EL (cell line): ENCODE measurements around the gene HOXB8.

ENCODE experiments used
- DNase-seq: peaks from one replicate; pipeline ENCODE4 v3.0.0-alpha.2; 2016

Gene HOXB8

GRCh38 chr17:48624544-48625494, 9.7 kb upstream of the HOXB8 start:
- DNase-seq = no peak

- DNase-seq = no peak
Observed at GRCh38 chr17:48624118-48624517, 9.0 kb upstream of the HOXB8 start.

DNA sequence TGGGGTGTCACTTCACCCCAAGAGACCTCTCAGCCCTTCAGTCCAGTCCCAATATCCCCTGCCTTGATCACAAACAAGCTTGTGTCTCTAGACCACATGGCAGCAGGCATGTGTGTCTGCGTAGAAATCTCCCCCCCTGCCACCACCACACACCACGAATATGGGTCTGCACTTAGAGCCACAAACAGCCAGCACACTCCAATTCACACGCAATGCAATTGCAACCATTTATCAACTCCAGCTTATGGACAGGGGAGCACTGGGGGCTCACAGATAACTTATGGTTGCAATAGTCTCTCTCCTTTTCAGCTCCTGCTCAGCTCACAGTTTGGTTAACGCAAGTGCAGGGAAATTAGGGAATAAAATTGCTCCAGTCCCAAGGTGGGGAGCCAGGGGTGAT, 8.5 kb upstream of the HOXB8 start:
- no peak for DNase-seq

DNA sequence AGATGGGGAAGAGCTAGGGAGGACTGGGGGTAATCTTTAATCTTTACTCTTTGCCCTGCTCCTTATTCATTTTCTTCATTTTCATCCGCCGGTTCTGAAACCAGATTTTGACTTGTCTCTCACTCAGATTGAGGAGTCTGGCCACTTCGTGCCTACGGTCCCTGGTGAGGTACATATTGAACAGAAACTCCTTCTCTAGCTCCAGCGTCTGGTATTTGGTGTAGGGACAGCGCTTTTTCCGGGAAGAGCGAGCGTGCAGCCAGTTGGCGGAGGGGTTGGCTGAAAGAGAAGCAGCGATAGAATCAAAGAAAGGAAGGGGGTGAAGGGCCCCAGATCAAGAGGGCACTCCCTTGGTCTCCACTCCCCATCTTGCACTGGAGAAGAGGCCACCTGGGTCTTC, 7.8 kb upstream of the HOXB8 start:
- no peak for DNase-seq

DNA sequence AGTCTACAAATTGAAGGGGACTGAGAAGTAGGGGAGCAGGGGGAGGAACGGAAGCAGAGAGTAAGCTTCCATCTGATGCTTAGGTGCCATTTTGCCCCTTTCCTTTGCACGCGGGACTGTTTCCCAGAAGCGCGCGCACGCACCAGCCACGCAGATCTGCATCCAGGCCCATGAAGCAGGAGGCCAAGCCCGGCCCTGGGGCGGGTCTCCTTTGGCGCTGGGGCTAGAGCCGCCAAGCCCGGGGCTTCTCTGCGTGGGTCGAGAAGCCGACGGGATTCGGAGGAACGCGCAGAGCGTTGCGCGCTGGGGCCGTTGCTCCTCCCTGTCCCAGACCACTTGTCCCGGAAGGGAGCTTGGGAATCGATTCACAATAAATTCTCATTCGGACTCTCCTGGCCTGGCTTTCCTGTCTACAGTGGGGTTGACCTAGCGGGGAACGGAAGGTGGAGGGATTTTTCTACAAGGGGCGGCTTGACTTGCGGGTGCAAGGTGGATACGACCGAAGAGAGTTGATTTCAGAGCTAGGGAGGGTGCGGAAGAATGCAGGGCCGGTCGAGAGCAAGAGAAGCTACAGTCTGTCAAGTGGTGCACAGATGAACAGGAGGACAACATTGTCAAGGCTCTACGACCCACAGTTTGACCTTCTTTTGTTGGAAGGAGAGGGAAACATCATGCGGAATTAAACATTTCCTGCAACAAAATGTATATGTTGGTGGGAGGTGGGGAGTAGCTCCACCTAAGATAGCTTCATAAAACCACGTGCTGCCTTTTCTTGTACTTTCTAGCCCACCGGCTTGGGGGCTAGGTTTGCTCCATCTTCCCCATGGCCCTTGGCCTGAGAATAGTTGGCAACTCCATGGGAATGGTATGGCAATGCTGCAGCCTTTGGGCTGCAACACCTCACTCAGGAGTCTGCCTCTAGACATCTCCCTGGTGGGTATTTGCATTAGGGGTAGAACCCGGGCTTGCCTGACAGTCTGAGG, 6.6 kb upstream of the HOXB8 start:
- no peak for DNase-seq

DNA sequence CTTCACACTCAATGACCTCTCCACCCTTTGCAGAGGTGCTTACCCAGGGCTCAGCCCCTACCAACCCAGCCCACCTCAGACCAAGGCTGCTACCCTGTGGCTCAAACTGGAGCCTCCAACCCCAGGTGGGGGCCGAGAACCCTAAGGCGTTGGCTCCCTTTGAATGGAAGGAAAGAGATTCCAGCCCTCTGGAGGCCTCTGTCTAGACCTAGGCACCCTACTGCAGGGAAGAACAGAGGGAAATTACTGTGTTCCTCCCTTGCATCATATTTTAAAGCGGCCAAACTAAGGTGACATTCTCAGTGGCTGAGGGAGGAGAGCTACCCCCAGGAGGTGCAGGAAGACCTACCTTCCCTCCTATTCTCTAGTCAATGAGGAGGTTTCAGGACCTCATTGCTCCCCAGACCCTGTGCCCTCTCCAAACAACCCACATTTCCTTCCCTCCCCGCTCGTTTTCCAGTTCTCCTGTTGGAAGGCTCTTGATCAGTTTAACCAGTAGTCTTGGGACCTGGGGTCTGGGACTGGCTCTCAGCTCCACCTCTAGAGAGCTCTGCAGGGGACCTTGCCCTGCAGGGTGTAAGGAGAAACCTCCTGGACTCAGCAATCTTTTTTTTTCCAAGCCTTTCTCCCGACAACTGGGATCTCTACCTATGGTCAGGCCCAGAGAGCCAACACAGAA, 5.5 kb upstream of the HOXB8 start:
- DNase-seq = no peak

DNA sequence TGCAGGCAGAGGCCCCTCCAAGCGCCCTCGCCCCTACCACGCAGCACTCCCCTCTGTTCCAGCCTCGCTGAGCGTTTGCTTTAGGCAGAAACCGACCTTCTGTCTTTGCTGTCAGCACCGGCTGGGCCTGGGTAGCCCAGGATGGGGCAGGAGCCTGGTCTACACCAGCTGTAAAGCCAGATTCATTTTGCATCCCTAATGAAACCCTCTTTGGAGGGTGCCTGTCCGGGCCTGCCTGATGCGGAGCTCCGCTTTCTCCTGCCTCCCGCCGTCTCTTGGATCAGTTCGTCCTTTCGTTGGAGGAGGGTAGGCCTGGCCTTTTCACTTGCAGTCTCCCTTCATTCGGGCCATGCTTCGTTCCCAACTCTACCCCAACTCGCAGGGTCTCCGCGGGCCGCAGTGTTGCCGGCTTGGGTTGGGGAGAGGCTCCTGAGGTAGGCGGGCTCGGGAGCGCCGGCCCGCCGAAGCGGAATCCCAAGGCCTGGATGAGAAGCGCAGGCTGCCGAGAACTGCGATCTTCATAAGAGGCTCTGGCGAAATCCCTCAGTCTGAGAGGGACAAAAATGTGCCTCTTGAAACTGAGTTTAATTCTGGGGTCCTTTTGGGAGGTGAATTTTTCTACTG, 4.8 kb upstream of the HOXB8 start:
- DNase-seq = no peak

DNA sequence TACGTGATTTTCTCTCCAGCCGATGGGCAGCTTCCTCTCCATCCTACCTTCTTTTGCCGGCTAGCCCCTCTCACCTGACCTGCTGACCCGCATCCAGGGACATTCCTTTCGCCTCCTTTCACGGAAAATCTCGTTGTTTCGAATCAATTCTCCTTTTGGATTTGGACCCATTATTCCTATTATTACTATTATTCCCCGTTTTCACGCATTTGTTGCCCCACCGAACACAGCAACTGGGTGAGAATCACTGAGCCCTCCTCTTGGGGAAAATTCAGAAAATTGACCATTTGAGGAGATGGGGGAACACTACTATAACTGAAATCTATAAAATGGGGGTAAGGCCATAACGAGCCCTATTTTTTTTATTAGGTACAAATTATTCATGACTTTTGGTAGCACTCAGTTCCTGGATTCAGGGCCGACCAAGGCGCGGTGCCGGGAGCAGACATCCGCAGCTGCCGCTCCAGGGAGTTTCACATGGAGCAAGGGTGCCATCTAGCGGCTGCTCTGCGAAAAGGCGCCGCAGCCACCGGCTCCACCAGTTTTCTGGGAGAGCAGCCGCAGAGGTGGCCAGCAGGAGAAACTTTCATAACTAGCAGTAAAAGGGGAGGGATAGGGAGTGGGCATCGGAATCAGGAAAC, 3.3 kb upstream of the HOXB8 start:
- peak; percentile 81 for DNase-seq

DNA sequence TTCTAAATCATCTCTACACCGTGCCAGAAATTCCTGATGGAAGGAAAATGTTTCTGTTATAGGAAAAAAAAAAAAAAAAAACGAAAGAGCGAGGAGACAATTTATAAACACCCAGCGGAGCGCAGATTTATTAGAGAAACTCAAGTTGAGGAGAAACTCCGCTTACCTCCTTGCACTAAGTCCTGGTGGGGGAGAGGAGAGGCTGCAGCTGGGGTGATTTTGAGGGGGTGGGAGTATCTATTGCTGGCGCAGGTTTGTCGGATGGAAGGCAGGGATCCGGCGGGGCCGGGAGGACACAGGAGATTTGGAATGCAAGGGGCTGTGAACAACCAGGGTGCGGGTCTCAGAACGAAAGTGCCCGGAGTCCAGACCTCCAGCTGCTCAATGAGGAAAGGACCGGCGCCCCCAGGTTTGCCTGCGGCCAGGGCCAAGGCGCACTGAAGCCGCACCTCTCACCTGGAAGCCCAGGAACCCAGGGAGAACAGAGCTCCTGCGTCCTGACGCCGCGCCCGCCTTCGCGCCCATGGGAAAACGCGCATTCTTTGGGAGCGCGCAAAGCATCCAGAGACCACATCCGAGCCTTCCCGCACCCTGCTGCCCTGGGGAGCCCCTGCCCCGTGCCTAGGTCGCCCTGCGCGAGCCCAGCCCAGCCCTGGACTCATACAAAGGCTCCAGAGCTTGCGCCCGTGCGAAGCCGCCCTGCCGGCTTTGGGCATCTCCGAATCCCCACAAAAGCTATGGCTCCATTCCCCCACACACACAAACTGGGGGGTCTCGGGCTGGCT, 2.6 kb upstream of the HOXB8 start:
- DNase-seq = no peak

- no peak for DNase-seq
Observed at GRCh38 chr17:48616717-48617470, 1.8 kb upstream of the HOXB8 start.

DNA sequence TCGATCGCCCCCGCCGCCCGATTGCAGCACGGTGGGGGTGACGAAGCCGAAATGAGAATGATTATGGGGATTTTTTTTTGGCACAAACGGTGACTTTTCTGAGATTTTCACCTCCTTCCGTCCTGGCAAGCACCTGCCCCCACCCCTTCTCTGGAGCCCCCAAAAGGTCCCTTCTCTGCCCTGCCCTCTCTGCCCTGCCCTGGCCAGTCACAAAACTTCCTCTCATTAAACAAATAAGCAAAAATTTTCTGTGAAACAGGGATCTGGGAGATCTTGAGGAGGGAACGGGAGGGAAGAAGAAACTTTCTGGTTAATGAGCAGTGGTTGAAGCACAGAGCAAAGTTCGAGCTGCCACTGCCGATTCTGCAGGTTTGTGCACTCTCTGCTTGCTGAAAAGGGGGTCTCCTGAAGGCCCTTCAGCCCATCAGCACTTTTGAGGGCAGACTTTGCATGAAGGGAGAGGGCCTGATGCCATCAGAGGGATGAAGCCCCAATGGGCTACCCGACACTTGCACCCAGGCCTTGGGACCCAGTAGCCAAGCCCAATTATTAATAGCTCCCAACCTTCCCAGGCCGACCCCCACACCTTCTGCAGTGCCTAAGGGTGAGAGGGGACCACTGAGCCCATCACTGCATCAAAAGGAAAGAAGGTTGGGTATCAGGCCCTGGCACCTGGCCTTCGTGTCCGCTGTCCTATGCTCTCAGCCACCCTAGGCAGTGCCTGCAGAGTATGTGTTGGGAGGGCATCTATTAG, 1.0 kb upstream of the HOXB8 start:
- no peak for DNase-seq

DNA sequence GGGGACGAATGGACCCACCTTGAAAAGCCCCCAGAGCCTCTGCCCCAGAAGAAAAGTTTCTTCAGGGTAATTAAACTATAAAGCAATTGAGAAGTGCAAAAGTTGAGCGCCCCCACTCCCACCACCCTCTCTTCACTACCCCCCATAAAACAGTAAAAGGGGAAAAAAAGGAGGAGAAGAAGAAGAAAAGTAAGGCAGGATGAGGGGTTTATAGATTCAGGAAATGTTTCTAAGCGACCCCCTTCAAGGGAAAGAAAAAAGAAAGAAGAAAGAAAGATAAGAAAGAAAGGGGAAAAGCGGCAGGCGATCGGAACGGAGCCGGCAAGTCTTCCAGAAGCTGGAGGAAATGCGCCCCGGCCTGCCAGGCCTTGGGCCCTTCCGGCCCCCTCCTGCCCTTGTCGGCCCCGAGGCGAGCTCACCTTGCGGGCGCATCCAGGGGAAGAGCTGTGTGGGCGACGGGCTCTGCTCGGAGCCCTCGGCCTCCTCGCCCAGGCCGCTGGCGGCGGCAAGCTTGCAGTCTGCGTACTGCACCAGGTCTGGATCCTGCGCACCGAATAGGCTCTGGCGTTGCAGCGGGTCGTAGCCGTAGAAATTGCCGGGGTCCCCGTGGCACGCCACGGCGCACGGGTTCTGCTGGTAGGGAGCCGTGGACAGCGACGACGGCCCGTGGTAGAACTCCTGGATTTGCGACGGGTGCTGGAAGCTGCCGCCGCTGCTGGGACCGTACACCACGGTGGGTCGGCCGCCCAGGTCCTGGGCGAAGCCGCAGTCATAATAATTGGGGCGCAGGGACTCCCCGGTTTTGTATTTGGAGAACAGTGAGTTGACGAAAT, 1.0 kb downstream of the HOXB8 start:
- no peak for DNase-seq

DNA sequence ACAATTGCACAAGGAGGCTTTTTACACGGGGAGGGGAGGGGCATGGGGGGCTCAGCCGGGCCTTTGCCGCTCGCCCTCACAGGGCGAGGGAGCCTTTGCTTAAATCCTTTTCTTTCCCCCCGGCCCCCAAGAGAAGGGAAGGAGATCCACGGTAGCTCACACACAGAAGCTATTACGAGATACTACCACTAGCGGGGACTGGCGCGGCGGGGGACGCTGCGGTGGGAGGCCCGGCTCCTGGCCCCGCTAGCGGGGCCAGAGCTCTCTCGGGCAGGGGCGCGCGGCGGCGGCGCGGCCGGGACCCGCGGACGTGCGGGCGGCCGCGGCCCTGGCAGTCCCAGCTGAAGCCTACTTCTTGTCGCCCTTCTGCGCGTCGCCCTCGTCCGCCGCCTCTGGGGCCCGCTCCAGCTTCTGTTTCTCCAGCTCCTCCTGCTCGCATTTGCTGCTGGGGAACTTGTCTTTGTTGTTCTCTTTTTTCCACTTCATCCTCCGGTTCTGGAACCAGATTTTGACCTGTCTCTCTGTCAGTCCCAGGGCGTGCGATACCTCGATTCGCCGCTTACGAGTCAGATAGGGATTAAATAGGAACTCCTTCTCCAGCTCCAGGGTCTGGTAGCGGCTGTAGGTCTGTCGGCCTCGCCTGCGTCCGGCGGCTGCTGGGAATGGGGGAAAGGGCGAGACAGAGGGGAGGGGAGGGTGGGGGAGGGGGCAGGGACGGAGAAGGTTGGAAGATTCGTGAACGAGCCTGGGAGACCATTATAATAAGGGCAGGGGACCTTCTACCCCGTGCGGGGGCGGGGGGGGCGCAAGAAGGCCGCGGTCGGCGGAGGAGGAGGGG, 2.0 kb downstream of the HOXB8 start:
- DNase-seq = no peak

DNA sequence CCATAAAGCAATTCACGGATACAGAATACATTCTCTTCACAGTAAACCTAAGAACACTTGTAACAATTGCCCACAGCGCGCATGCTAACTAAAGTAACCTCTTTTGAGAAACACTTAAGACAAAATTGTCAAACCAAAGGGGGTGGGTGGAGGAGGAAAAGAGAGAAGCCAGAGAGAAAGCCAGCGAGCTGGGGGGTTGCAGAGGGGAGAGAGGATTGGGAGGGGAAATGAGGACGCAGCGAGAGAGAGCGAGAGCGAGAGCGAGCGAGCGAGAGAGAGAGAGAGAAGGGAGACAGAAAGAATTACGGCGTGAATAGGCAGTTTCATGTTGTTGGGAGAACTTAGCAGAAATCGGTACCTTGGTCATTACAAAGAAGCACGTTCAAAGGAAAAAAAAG, 2.6 kb downstream of the HOXB8 start:
- DNase-seq = no peak

- DNase-seq = no peak
Observed at GRCh38 chr17:48611681-48612455, 3.2 kb downstream of the HOXB8 start.

GRCh38 chr17:48611213-48611612, 3.9 kb downstream of the HOXB8 start:
- DNase-seq = no peak
